ENCODE measurements around the gene ANKRD52.
"Not testable (repeated sequence)": the region's sequence is repeated elsewhere in the genome, so short reads cannot be mapped to it uniquely, and the experiment has no call there.

Gene ANKRD52

GRCh38 chr12:56258068-56258819 lies at the start of gene ANKRD52:
Gene ANKRD52, minus strand, starts transcription at chr12:56258384. Its CDS starts 115 bp downstream, at chr12:56258269.
- DNase-seq, result peak; percentile 37 to 67

- no peak for DNase-seq
Measured at GRCh38 chr12:56307221-56307965, 49.2 kb upstream of the ANKRD52 start.

DNA sequence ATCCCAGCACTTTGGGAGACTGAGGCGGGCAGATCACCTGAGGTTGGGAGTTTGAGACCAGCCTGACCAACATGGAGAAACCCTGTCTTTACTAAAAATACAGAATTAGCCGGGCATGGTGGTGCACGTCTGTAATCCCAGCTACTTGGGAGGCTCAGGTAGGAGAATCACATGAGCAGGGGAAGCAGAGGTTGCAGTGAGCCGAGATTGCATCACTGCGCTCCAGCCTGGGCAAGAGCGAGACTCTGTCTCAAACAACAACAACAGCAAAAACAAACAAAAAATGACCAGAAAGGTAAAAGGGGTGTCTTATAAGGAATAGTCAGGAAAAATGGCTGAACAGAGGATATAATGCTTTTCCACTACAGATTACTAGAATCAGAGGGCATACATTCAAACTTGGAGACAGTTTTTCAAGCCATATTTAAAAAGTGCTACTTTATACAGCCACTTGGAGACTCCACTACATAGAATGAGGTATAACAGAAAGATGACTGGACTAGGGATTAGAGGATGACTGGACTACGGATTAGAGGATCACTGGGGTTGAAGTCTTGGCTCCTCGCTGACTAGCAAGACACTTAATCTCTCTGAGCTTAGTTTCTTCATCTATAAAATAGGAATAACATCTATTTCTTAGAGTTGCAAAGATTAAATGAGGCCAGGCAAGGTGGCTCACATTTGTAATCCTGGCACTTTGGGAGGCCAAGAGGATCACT lies 46.8 kb upstream of the ANKRD52 start:
- DNase-seq, result no peak

DNA sequence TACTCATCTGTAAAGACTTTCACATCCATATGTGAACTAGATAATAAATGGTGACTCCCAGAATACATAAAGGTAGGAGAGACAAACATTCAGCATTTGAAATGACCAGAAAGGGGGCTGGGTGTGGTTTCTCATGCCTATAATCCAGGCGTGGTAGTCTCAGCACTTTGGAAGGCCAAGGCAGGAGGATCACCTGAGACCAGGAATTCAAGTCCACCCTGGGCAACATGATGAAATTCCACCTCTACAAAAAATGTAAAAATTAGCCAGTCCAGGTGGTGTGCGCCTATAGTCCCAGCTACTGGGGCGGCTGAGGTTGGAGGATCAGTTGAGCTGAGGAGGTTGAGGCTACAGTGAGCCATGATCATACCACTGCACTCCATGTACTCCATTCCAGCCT lies 46.1 kb upstream of the ANKRD52 start:
- DNase-seq, result no peak

GRCh38 chr12:56300644-56301464 lies 42.7 kb upstream of the ANKRD52 start:
- peak in 1 of 2 experiments; percentile 71 for DNase-seq

DNA sequence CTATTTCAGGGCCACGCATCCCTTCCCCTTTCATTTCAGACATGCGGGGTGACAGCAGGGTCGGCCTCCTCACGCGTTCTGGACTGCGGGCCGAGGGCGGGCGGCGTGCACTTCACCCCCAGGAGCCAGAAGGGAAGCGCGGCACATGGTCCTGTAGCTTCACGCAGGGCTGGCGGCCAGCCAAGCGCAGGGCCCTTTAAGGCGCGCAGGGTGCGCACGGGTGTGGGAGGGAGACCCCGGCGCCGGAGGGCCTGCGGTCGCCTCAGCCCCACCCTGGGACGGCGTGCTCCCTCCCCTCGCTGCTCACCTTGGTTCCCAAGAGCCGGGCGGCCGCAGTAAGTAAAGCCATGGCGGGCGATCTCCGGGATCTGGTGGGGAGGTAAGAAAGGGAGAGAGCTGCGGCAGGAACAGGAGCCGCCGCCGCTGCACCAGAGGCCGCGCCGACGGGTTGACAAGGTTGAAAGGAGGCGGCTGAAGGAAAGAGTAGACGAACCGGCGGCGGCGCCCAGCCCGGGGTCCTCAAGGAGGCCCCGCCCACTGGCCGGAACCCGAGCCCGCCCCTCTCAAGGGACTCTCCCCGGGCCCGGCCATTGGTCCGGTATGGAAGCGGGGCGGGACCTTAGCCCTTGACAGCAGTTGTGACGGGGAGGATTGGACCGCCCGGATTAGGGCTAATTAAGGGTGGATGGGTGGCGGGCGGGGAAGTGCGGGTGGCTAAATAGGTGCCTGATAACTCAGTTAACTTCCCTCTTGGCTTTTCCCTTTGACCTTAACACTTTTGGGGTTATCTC lies 41.9 kb upstream of the ANKRD52 start, which contains the start of gene CS:
Gene CS (minus strand): TSS at position 478 of the 791 bp plus-strand sequence. CDS start 129 bp downstream, at position 349.
- peak; percentile 97 for DNase-seq

DNA sequence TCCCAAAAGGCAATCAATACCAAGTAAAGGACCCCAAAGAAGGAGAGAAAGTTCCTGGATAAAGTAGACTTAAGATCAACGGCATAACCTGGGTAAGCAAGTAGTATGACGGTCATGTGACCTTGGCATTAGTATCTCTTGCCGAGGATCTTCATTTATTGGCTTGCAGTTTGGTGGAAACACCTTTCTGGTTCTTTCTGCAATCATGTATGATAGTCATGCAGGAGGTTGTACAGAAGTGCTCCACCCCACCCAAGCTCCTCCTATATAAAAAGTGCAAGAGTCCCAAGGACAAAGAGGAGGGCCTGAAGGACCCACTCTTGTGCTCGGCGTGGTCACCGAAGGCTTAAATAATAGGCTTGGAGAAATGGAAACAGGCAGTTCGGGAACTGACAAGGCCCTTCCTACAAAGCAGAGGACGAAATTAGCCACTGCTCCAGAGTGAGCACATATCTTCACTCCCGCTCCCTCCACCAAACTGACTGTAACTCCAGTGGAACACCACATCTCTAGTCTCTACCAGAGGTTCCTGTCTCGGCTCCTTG lies 41.2 kb upstream of the ANKRD52 start:
- no peak for DNase-seq

GRCh38 chr12:56298828-56299227 lies 40.6 kb upstream of the ANKRD52 start:
- no peak for DNase-seq

DNA sequence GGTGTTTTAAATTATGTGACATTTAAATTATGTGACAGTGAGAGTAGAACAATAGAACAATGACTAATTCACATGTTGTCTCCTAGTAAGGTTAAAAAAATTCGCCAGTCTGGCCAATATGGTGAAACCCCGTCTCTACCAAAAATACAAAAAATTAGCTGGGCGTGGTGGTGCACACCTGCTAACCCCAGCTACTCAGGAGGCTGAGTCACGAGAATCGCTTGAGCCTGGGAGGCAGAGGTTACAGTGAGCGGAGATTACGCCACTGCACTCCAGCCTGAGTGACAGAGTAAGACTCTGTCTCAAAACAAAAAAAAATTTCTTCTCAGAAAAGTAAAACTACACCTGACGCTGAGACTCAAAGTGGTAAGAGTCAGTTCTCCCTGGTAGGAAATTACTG lies 39.2 kb upstream of the ANKRD52 start:
- no peak for DNase-seq

DNA sequence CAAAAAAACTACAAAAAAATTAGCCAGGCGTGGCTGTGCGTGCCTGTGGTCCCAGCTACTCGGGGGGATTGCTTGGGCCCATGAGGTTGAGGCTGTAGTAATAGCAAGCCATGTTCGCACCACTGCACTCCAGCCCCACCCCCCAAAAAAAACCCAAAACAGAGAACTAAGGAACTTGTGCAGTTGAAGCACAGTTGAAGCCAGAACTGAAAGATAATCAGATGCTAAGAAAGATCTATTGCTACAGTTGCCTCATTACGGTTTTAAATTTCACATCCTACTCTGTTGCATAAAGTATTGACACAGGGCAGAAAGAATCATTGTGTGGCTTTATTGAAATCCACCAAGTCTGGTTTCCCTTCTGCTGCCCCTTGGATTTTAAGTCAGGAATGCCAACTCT lies 38.1 kb upstream of the ANKRD52 start:
- no peak for DNase-seq

GRCh38 chr12:56293795-56294194 lies 35.6 kb upstream of the ANKRD52 start:
- DNase-seq, result no peak

DNA sequence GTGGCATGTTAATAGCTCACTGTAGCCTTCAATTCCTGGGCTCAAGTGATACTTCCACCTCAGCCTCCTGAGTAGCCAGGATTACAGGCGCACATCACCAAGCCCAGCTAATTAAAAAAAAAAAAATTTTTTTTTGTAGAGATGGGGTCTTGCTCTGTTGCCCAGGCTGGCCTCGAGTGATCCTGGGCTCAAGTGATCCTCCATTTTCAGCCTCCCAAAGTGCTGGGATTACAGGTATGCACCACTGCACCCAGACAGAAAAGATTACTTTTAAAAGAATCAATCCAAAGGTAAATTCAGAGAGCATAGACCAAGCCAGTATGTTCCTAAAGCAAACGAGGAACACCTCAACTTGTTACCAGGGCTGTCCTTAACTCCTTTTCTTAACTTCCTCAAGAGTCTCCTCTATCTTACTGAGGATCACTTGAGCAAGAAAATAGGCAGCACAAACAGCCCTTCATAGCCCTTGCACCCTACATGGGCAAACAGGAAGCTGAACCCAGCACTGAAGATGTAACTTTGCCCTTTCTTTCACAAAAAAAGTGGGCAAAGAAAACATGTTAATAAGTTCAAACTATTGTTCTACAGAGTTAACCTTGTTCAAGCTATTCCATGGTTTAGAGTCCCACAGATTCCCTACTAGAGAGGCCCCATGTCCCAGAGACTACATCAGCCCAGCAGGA lies 30.7 kb upstream of the ANKRD52 start:
- DNase-seq, result no peak

GRCh38 chr12:56286044-56286830 lies 28.1 kb upstream of the ANKRD52 start:
- no peak for DNase-seq

- DNase-seq, result not testable (repeated sequence)
Measured at GRCh38 chr12:56284263-56284662, 26.1 kb upstream of the ANKRD52 start.

GRCh38 chr12:56282579-56282978 lies 24.4 kb upstream of the ANKRD52 start:
- no peak for DNase-seq

DNA sequence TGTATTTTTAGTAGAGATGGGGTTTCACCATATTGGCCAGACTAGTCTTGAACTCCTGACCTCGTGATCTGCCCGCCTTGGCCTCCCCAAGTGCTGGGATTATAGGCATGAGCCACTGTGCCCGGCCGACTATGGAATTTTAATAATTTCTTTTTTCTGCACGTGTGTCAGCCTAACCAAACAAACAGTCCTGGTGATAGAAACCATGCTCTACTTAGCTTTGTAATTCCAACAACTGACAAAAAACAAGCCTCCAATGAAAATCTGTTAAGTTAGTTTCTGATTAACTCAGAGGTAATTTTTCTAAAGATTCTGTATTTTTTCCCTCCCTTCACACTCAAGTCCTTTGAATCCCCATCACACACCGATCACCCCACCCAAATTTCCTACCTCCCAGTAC lies 23.8 kb upstream of the ANKRD52 start:
- DNase-seq, result no peak

- DNase-seq, result no peak
Measured at GRCh38 chr12:56280849-56281248, 22.7 kb upstream of the ANKRD52 start.

GRCh38 chr12:56278905-56279304 lies 20.7 kb upstream of the ANKRD52 start:
- DNase-seq, result no peak

DNA sequence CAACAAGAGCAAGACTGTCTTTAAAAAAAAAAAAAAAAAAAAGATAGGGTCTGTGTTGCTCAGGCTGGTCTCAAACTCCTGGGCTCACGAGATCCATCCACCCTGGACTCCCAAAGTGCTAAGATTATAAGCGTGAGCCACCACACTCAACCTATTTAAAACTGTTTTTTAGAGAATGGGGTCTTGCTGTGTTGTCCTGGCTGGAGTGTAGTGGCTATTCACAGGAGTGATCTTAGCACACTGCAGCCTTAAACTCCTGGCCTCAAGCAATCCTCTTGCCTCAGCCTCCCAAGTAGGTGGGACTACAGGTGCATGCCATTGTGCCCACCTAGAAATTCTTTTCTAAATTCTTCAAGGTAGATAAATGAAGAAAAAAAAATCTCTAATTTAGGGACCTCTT lies 16.1 kb upstream of the ANKRD52 start:
- no peak for DNase-seq

DNA sequence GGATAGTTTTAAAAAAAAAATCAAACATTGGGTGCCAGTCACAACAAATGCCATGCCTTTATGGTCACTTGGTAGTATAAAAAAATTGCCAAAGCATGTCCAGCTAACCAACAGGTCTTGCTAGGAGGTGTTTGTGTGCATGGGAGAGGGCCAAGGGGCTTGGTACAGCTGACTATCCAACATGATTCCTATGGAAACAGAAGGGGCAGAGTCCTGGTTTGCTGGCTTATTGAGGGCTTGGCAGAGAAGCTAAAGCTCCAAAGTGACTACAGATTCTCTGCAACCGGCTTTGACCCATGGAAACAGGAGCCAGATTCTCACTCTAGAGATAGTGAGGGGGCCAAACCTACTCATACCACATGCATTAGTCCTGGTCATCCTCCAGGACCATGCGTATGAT lies 14.3 kb upstream of the ANKRD52 start:
- DNase-seq, result not testable (repeated sequence)
